ENCODE data around the gene THSD7A. TPM values are rescaled to one million over a fixed set of nuclear protein-coding genes. Genes with fewer than 3 reads are reported as not detected.

THSD7A gene
- total and polyA plus RNA-seq, 2 experiments from 2014 or later: 4.0 to 8.3 TPM

GRCh38 chr7:11633310-11633709 is 198.7 kb downstream of the THSD7A start:
- TF ChIP-seq CTCF (IDR thresholded peaks at IDR 0.05; ENCODE audit: poor library complexity) (no peak), EZH2phosphoT487 (IDR thresholded peaks at IDR 0.05; ENCODE audit: low read depth, severe bottlenecking, unreplicated experiment) (no peak), EZH2 (IDR thresholded peaks at IDR 0.05; ENCODE audit: borderline replicate concordance) (no peak)
- 96% methylated on average over 1 of the region's 1 CpG for WGBS (ENCODE audit: low lambda C conversion rate, missing lambda C conversion rate)
- Histone ChIP-seq H3K27me3 (no peaks in the 10 kb centered on the region), H3K36me3 (replicated peaks; ENCODE audit: insufficient read depth, low read depth) (no peaks in the 10 kb centered on the region), H2AFZ (no peak overlapping the region), H3K4me2 (no peak overlapping the region), H3K4me3 (no peak overlapping the region), H3K4me1 (ENCODE audit: insufficient read depth) (no peaks in the 10 kb centered on the region), H3K9me2 (replicated peaks; ENCODE audit: insufficient read depth) (no peaks in the 10 kb centered on the region), H3K79me2 (no peaks in the 10 kb centered on the region), H4K20me1 (ENCODE audit: insufficient read depth, poor library complexity, severe bottlenecking) (no peaks in the 10 kb centered on the region), H3K9me3 (ENCODE audit: low read depth) (no peaks in the 10 kb centered on the region), H3K27ac (no peak overlapping the region)
- no peak for DNase-seq (ENCODE audit: low spot score)

GRCh38 chr7:11630355-11630754 is 201.6 kb downstream of the THSD7A start:
- Histone ChIP-seq H3K9me2 (replicated peaks; ENCODE audit: insufficient read depth) (no peaks in the 10 kb centered on the region), H3K79me2 (no peaks in the 10 kb centered on the region), H4K20me1 (ENCODE audit: insufficient read depth, poor library complexity, severe bottlenecking) (no peaks in the 10 kb centered on the region), H3K9me3 (ENCODE audit: low read depth) (no peaks in the 10 kb centered on the region), H3K4me3 (no peak overlapping the region), H3K4me2 (no peak overlapping the region), H3K27ac (no peak overlapping the region), H3K36me3 (replicated peaks; ENCODE audit: insufficient read depth, low read depth) (no peaks in the 10 kb centered on the region), H2AFZ (no peak overlapping the region), H3K4me1 (ENCODE audit: insufficient read depth) (no peaks in the 10 kb centered on the region), H3K27me3 (no peaks in the 10 kb centered on the region)
- DNase-seq (ENCODE audit: low spot score): no peak
- no peak for TF ChIP-seq EZH2phosphoT487 (IDR thresholded peaks at IDR 0.05; ENCODE audit: low read depth, severe bottlenecking, unreplicated experiment)
- no peak for TF ChIP-seq CTCF (IDR thresholded peaks at IDR 0.05; ENCODE audit: poor library complexity)
- no peak for TF ChIP-seq EZH2 (IDR thresholded peaks at IDR 0.05; ENCODE audit: borderline replicate concordance)
- WGBS (ENCODE audit: low lambda C conversion rate, missing lambda C conversion rate): 100% methylated on average over 2 of the region's 2 CpGs

GRCh38 chr7:11625669-11626068 is 206.3 kb downstream of the THSD7A start:
- Histone ChIP-seq H3K4me3 (no peak overlapping the region), H3K27me3 (no peaks in the 10 kb centered on the region), H4K20me1 (ENCODE audit: insufficient read depth, poor library complexity, severe bottlenecking) (no peaks in the 10 kb centered on the region), H3K36me3 (replicated peaks; ENCODE audit: insufficient read depth, low read depth) (no peaks in the 10 kb centered on the region), H3K4me1 (ENCODE audit: insufficient read depth) (no peaks in the 10 kb centered on the region), H2AFZ (no peak overlapping the region), H3K4me2 (no peak overlapping the region), H3K9me2 (replicated peaks; ENCODE audit: insufficient read depth) (no peaks in the 10 kb centered on the region), H3K9me3 (ENCODE audit: low read depth) (no peaks in the 10 kb centered on the region), H3K79me2 (no peaks in the 10 kb centered on the region), H3K27ac (no peak overlapping the region)
- WGBS (ENCODE audit: low lambda C conversion rate, missing lambda C conversion rate): 78% methylated on average over 2 of the region's 2 CpGs
- no peak for TF ChIP-seq CTCF (IDR thresholded peaks at IDR 0.05; ENCODE audit: poor library complexity)
- TF ChIP-seq EZH2 (IDR thresholded peaks at IDR 0.05; ENCODE audit: borderline replicate concordance): no peak
- TF ChIP-seq EZH2phosphoT487 (IDR thresholded peaks at IDR 0.05; ENCODE audit: low read depth, severe bottlenecking, unreplicated experiment): no peak
- no peak for DNase-seq (ENCODE audit: low spot score)

Measured in hepatocyte (in vitro differentiated cells).